ENCODE data around the gene ZNF407. TPM values are rescaled to one million over a fixed set of nuclear protein-coding genes. Genes with fewer than 3 reads are reported as not detected.
A peak's percentile ranks its signal among the peaks of the same experiment; 100 is the strongest.

The ZNF407 gene
- total RNA-seq, 1 donor from 2014 or later: 14.2 TPM

GRCh38 chr18:74652392-74652988 lies 54.8 kb downstream of the ZNF407 start:
- Mint-ChIP-seq H3K36me3 (ENCODE audit: unreplicated experiment) (peaks cover 5% of the 10 kb centered on the region), H3K4me3 (ENCODE audit: unreplicated experiment) (no peak overlapping the region), H3K27me3 (ENCODE audit: unreplicated experiment) (no peaks in the 10 kb centered on the region), H3K27ac (ENCODE audit: unreplicated experiment) (no peak overlapping the region), H3K9me3 (ENCODE audit: unreplicated experiment) (no peaks in the 10 kb centered on the region), H3K4me1 (ENCODE audit: unreplicated experiment) (peaks cover 5% of the 10 kb centered on the region)
- DNase-seq (ENCODE audit: extremely low spot score, unreplicated experiment): no peak
- TF ChIP-seq CTCF (IDR thresholded peaks at IDR 0.05): peak; percentile 72

- peak; percentile 57 for TF ChIP-seq CTCF (IDR thresholded peaks at IDR 0.05)
- peaks cover 9% of the 10 kb centered on the region for H3K4me1 Mint-ChIP-seq (ENCODE audit: unreplicated experiment)
- no peak overlapping the region for H3K27ac Mint-ChIP-seq (ENCODE audit: unreplicated experiment)
- peaks cover 3% of the 10 kb centered on the region for H3K36me3 Mint-ChIP-seq (ENCODE audit: unreplicated experiment)
- no peak for DNase-seq (ENCODE audit: extremely low spot score, unreplicated experiment)
- H3K9me3 Mint-ChIP-seq (ENCODE audit: unreplicated experiment): no peaks in the 10 kb centered on the region
- no peak overlapping the region for H3K4me3 Mint-ChIP-seq (ENCODE audit: unreplicated experiment)
- no peaks in the 10 kb centered on the region for H3K27me3 Mint-ChIP-seq (ENCODE audit: unreplicated experiment)
Observed at GRCh38 chr18:74654638-74655037, 57.0 kb downstream of the ZNF407 start.

- Mint-ChIP-seq H3K27ac (ENCODE audit: unreplicated experiment) (no peak overlapping the region), H3K9me3 (ENCODE audit: unreplicated experiment) (no peaks in the 10 kb centered on the region), H3K27me3 (ENCODE audit: unreplicated experiment) (no peaks in the 10 kb centered on the region), H3K4me1 (ENCODE audit: unreplicated experiment) (peaks cover 5% of the 10 kb centered on the region), H3K4me3 (ENCODE audit: unreplicated experiment) (no peak overlapping the region), H3K36me3 (ENCODE audit: unreplicated experiment) (peaks cover 5% of the 10 kb centered on the region)
- no peak for DNase-seq (ENCODE audit: extremely low spot score, unreplicated experiment)
- TF ChIP-seq CTCF (IDR thresholded peaks at IDR 0.05): no peak
Observed at GRCh38 chr18:74661008-74661407, 63.3 kb downstream of the ZNF407 start.

GRCh38 chr18:74661691-74662090 lies 64.0 kb downstream of the ZNF407 start:
- no peak for DNase-seq (ENCODE audit: extremely low spot score, unreplicated experiment)
- Mint-ChIP-seq H3K4me1 (ENCODE audit: unreplicated experiment) (peaks cover 5% of the 10 kb centered on the region), H3K36me3 (ENCODE audit: unreplicated experiment) (peaks cover 5% of the 10 kb centered on the region), H3K27me3 (ENCODE audit: unreplicated experiment) (no peaks in the 10 kb centered on the region), H3K9me3 (ENCODE audit: unreplicated experiment) (no peaks in the 10 kb centered on the region), H3K27ac (ENCODE audit: unreplicated experiment) (no peak overlapping the region), H3K4me3 (ENCODE audit: unreplicated experiment) (no peak overlapping the region)
- TF ChIP-seq CTCF (IDR thresholded peaks at IDR 0.05): no peak

GRCh38 chr18:74662622-74663021 lies 65.0 kb downstream of the ZNF407 start:
- Mint-ChIP-seq H3K27ac (ENCODE audit: unreplicated experiment) (no peak overlapping the region), H3K4me1 (ENCODE audit: unreplicated experiment) (peaks cover 3% of the 10 kb centered on the region), H3K4me3 (ENCODE audit: unreplicated experiment) (no peak overlapping the region), H3K9me3 (ENCODE audit: unreplicated experiment) (no peaks in the 10 kb centered on the region), H3K27me3 (ENCODE audit: unreplicated experiment) (no peaks in the 10 kb centered on the region), H3K36me3 (ENCODE audit: unreplicated experiment) (peaks cover 5% of the 10 kb centered on the region)
- DNase-seq (ENCODE audit: extremely low spot score, unreplicated experiment): no peak
- no peak for TF ChIP-seq CTCF (IDR thresholded peaks at IDR 0.05)
